Spleen (tissue), 7 donors: ENCODE data around the gene OR4M1.

Source experiments
- POLR2AphosphoS5 ChIP-seq, 3 donors: sonication (generic); formaldehyde crosslinking; IDR thresholded peaks; one replicate each; pipeline ENCODE4 v1.5.1; 2017; ENCODE audit warnings: antibody characterized with exemption in 3 of 3
- TF ChIP-seq, protein P1 (sequence below), 11 experiments: fragments of 200-600 bp in 7 of 11; fragments of 450-650 bp in 4 of 11; sonication (generic) in 4 of 11; IDR thresholded peaks in 8 of 11; conservative IDR thresholded peaks in 3 of 11; 1 replicate in 7 of 11; 2 replicates in 4 of 11; pipeline versions ENCODE4 v1.4.0 to v1.8.0; 2016 to 2021; ENCODE audit warnings: antibody characterized with exemption in 11 of 11, inconsistent platforms in 4 of 11, mild to moderate bottlenecking in 1 of 11
- donor health status: DM: no; HTN: no; CAD: no; lungs with moderate emphysema.
- donor health status: DM: no; HTN: no; CAD: no.
- donor health status: DM: no; HTN: no; CAD: no.

DNA sequence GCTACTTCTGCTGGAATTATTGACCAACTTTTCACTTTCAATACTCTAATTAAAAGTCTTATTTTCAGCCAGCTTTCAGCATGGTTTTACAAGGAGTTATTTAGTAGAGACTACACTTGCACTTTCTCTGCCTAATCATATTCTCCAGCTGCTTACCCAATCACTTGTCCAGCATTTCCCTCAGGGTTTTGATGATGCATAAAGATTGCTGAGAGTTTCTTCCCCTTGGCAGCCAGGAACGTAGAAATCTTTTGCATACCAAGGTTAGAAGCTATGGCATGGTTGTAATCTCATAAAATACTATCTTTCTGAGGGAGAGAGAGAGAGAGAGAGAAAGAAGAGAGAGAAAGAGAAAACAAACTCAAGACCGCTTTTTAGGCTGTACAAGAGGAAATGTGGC lies 19.1 kb upstream of the OR4M1 start:
- TF ChIP-seq, protein P1, sequence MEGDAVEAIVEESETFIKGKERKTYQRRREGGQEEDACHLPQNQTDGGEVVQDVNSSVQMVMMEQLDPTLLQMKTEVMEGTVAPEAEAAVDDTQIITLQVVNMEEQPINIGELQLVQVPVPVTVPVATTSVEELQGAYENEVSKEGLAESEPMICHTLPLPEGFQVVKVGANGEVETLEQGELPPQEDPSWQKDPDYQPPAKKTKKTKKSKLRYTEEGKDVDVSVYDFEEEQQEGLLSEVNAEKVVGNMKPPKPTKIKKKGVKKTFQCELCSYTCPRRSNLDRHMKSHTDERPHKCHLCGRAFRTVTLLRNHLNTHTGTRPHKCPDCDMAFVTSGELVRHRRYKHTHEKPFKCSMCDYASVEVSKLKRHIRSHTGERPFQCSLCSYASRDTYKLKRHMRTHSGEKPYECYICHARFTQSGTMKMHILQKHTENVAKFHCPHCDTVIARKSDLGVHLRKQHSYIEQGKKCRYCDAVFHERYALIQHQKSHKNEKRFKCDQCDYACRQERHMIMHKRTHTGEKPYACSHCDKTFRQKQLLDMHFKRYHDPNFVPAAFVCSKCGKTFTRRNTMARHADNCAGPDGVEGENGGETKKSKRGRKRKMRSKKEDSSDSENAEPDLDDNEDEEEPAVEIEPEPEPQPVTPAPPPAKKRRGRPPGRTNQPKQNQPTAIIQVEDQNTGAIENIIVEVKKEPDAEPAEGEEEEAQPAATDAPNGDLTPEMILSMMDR (IDR thresholded peaks at IDR 0.05 in 8 of 11, conservative IDR thresholded peaks at IDR 0.05 in 3 of 11) = no peak
- no peak for TF ChIP-seq POLR2AphosphoS5 (IDR thresholded peaks at IDR 0.05)
